CD4-positive, alpha-beta T cell treated with Interferon gamma for 1 hour (primary cell): ENCODE results near the gene SLC16A12.
"Not testable (repeated sequence)": the region's sequence is repeated elsewhere in the genome, so short reads cannot be mapped to it uniquely, and the experiment has no call there.

Experiments used
- DNase-seq: peaks from one replicate; pipeline ENCODE4 v3.0.0-alpha.2; 2020

Gene SLC16A12

DNA sequence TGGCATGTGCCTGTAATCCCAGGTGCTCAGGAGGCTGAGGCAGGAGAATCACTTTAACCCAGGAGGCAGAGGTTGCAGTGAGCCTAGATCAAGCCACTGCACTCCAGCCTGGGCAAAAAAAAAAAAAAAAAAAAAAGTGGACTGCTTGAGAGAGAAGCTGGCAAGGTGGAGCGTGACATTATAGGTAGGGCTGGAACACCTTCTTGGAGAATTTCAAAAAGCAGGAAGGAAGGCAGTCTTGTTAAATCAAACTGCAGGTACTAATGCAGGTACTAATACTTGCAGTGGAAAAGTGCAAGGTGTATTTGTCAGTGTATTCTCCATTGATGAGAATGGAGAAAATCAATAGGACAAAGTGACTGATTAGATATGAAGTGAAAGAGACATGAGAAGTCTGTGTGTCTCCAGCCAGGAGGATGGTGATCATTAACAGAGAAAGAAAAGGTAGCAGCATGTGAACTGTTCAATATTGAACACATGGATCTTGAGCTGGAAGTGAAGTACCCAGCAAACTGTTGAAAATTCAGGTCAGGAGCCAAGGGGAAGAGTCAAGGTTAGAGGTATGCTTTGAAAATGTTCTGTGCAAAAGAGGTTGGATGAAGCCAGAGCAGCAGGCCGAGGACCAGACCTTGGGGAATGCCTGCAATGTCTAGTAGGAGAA is 12.6 kb upstream of the SLC16A12 start:
- DNase-seq: no peak

DNA sequence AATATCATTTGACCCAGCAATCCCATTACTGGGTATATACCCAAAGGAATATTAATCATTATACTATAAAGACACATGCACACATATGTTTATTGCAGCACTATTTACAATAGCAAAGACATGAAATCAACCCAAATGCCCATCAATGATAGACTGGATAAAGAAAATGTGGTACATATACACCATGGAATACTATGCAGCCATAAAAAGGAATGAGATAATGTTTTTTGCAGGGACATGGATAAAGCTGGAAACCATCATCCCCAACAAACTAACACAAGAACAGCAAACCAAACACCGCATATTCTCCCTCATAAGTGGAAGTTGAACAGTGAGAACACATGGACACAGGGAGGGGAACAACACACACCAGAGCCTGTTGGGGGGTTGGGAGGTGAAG is 11.3 kb upstream of the SLC16A12 start:
- not testable (repeated sequence) for DNase-seq

DNA sequence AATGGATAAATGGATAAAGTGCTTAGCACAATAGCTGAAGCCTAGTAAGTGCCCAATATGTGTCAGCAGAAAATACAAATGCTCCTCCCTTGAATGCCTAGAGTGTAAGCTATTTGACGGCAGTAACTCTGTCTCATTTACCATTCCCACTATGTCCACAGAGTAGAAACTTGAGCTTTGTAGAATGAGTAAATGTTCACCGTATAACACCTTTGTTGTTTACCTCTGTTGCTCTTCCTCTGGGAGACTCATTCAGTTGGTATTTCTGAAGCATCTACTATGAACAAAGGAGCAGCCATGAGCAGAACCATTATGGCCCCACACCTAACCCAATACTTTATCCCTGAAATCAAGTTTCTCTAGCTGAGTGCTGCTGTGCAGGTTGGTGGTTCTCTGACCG is 8.4 kb upstream of the SLC16A12 start:
- DNase-seq: no peak

DNA sequence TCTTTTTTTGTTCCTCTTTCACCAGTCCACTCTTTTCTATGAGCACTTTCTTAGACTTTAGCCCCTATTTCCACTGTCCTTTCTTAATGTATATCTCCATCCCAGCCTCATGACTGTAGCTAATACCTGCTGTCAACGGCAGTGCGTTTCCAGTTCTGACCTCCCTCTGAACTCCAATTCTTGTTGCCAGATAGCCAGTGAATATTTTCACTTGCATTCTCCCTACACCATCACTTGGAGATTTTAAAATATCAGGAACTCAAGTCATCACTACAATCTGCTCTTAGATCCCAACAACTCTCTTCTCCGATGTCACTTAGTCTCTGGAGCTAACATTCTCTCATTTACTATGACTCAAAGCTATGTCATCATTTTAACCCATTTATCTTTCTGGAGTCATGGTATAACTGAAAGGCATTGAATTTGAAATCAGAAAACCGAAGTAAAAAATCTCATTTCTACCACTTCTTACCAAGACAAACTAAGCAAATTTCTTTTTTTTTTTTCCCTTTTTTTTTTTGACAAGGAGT is 5.1 kb upstream of the SLC16A12 start:
- no peak for DNase-seq

DNA sequence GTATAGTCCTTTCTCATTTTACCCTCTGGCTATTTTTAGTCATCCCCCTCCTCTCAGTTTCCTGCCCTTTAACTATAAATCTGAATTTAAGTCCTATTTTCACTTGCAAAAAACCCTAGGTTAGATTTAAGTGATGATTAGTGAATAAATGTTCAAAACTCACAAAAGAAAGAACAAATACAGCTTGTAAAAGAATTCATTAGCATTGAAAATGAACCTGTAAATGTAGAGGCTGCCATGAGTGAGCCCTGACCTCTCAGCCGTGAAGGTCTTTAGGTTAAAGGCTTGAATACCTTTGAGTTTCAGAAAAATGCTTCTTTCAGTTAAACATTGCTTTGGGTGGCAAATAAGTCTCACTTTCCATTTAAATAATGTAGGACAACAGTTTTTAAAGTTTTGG is 2.0 kb upstream of the SLC16A12 start:
- DNase-seq: no peak

DNA sequence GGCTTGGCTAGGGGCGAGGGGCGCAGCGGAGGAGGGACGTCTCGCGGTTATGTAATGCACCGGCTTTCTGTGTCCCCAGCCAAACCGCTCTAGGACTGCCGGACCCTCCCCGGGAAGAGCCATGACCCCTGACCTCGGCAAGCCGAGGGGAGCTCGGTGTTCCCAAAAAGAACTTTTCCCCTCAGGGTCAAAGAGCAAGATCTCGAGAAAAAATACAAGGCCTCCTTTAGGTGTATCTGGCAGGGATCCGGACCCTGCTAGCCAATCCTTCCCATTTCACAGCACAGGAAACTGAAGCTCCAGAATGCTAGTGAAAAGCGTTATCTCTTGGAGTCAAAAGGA is 590 bp upstream of the SLC16A12 start:
- no peak for DNase-seq

DNA sequence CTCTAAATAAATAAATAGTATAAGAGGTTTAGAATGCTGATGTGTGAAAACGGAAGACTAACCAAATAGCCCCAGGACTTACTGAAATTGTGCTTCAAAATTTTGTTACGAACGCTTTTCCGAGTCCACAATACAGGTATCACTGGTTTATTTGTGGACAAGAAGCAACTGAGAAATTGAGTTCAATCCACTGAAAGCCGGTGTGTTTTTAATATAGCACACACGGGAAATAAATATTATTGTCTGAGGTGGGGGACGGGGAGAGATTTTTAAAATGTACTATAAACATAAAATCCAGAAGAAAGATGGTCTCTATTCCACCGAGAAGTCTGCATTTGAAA is 598 bp downstream of the SLC16A12 start:
- no peak for DNase-seq

DNA sequence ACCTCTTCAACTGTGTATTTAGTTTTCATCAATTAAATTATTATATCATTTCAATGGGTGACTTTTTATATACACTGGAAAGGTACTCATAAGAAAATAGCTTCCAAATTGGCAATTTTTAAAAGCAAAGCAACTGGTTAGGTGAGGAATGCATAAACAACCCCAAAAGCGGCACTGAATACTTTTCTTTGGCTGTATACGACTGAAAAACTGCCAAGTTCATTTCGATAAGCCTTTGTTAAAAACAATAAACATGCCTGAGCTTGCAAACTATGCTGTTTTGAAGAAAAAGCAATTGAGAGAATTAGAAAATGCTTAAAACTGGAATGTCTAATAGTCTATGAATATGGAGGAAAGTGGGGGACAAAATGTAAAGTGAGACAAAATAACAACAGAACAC is 2.9 kb downstream of the SLC16A12 start:
- DNase-seq: no peak

DNA sequence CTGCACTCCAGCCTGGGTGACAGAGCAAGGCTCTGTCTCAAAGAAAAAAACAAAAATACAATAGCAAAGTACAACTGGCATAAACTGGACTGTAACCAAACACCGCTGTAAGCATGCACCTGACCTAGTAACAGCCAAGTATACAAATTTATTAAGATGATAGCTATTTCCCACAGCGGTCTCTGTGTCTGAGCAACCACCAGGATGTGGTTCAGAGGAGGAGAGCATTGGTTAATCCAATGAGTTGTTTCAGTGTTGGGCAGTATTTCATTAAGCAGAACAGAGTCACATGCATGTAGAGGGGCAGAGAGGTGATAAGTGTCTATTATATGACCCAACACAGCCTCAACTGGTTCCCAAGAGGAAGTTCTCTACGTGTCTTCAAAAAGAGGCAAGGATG is 4.0 kb downstream of the SLC16A12 start:
- DNase-seq: no peak

DNA sequence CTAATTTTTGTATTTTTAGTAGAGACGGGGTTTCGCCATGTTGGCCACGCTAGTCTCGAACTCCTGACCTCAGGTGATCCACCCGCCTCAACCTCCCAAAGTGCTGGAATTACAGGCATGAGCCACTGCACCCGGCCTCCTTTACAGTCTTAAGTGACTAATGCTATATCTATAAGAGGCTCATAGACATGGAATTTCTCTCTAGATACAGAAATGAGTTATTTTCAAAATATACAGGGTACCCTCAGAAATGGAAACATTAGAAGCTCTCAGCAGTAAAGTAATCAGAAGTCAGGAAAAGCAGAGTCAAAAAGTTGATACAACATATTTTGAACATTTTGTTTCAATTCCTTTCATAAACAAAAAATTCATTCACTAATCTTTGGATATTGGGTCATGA is 5.7 kb downstream of the SLC16A12 start:
- not testable (repeated sequence) for DNase-seq

DNA sequence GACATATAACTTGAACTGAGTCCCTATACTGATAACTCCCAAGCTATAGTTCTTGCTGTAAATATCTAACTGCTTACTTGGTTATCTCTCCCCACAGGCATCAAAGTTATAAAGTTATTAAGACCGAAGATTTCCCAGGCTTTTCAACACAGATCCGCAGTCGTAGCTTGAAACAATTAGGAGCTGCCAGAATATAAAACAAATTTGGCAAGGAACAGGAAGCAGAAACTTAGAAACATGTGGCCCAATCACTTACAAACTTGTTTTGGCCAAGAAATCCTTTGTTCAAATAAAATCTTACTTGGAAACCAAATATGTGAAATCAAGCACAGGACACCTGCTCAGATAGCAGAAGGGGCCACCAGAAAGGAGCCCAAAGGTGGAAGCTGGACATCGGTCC is 9.0 kb downstream of the SLC16A12 start:
- no peak for DNase-seq

DNA sequence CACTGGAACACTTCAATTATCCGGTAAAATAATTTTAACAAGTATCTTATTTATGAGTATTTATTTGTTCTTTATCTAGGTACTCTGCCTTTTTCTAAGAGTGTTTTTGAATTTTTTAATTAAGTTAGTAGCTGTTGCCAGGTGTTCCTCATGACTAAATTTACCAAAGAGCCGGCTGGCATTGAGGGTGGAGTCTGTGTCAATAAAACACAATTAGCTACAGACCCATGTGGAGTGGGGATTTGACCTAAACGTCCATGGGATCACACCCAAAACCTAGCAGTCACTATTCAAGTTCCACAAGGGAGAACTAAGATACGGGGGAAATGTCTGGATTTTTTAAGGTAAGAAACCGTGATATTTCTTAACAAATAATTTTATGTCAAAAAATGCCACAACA is 9.8 kb downstream of the SLC16A12 start:
- no peak for DNase-seq

DNA sequence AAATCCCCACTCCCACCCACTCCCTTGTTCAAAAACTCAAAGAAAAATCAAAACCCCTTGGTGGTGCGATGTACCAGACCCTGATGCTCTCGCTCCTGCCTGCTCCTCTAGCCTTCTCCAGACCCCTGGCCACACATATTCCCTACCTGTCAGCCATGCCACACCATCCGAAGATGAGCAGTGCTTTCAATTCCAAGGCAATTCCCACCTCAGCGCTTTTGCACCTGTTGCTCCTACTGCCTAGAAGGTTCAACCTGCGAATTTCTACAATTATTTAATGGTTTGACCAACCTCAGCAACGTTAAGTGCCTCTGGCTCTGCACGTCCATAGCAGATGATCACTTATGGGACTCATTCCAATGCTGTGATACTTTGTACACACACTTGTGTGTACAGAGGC is 11.1 kb downstream of the SLC16A12 start:
- DNase-seq: no peak

DNA sequence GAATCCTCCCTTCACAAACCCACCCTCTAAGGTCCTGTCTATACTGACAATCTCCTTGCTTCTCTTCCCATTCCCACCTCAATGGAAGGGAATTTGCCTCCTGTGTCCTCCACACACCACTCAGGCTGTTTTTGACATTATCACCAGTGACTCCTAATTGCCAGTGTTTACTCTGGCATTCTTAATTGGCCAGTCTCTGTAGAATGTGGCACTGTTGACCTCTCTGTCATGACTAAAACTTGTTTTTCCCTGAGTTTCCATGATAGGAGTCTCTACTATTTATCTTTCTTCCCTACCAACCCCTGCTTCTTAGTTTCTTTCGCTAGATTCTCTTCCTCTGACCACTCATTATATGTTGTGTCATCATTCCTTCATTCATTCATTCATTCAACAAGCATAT is 12.1 kb downstream of the SLC16A12 start:
- no peak for DNase-seq

DNA sequence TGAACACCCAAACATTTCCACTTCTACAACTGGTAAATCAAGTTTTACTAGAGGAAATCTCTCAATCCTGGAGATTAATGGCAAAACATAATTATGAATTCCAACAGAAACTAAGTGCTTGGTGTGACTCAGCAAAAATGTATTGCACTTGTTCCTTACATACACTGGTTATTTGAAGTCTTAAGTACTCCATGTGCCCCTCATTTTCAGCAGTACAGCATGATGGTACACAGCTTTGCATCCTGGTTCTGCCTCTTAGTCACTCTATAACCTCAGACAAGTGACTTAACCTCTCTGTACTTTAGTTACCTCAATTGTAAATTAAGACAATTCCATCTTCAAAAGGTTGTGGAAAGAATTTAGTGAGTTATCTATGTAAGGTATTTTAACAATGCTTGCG is 12.9 kb downstream of the SLC16A12 start:
- DNase-seq: no peak

DNA sequence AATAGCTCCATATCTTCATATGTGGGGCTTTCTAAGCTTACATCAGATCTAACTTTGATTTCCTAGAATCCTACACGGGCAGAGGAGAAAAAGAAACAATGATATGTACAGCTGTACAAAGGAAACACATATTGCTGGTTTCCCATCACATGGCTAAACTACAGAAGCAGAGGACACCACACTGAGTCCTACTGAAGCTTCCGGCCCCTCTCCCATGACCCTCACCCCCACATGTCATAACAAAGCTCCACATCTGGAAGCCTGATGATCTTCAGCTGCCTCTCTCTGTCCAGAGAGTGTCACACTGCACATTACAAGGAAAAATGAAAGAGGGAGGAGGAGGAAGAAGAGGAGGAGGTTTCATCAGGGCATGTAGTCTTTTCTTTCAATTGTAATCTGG is 14.0 kb downstream of the SLC16A12 start:
- no peak for DNase-seq

DNA sequence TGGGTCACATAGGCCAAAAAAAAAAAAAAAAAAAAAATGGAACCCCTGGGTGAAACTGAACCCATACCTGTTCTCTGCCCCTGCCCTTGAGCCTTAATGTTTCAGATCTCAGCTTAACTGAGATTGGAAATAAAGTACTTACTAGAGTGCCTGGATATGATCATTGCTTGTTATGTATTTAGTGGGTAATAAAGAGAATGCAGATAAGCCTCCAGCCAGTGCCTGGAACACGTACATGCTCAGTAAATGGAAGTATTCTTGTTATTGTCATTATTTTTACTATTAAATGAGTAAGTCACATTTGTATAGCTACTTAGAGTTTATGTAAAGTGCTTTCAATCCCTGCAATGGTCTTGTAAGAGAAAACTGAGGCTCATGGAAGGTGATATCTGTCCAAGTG is 14.7 kb downstream of the SLC16A12 start:
- no peak for DNase-seq

DNA sequence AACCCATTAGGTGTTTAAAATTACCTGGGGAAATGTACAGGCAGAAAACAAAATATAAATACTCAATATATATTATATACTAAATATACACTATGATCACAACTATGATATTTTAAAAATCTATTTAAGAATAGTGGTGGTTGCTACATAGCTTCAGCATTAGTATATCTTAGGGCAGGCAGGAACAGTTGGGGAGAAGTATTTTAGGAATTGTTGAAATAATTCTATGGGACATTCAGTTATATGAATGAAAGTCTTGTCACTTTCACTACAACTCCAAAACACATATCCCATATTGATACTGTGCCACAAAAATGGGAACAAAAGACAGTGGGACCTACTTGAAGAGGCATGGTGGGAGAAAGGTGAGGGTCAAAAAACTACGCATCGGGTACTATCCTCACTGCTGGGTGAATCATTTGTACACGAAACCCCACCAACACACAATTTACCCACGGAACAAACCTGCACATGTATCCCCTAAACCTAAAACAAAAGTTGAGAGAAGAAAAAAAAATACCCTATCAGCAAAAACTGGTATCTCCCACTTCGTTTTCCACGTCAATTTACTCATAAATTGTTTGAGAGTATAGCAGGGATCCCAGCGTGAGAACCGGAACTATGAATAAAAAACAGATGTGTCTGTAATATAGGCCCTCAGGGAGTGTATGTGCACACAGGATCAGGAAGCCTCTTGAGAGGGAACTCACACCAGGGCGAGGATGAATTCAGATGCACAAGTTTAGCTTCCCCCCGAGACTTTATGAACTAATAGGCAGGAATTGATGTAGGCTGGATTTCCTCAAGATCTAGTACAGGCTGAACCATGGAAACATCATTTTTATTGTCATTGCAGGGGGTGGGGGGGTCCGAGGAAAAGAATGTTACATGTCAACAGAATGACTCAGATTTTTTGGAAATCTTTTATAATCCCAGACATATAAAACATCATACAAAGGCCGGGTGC is 16.2 kb downstream of the SLC16A12 start:
- no peak for DNase-seq

DNA sequence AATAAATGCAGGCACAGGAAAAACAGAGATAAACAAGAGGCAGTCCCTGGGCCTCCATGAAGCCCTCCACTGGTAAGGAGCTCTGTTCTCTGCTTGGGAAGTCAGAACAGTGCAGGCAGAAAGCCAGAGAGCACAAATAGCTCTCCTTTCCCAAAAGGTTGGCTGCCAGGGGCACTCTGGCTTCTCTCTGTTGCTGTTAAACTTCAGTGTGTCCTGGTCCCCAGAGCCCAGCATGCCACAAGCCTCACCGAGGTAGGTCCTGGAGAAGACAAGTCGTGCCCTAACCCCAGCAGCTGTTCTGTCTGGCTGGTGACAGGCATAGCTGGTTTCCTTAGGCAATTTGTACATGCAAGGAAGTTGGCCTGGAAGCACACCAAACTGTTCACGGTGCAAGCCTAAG is 17.3 kb downstream of the SLC16A12 start:
- no peak for DNase-seq

DNA sequence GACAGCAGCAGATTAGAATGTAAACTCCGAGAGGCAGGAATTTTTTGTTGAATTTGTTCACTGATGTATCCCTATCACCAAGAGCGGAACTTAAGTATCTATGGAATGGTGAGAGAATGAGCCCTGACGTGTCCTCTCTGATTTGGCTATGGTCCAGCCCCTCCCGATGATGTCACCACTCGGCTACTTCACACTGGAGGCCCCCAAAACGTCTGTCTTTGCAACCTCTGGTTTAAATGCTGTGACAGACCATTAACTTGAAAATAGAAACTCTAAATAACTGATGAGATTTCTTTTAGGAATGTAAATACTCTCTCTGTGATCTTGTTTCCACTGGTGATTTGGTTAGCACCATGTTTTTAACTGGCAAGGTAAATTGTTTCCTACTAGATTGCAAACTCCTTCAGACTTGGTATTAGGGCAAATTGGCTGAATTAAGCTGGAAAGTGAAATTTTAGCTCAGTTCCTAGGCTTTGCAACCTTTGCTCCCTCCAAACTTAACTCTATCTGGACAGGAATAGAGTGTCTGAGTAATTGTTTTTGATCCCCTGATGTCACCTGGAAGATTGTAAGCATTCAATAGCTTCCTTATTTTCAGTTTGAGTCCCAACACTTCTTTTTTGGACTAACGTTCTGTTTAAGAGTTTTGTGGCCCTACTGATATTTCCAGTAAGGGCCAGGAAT is 19.1 kb downstream of the SLC16A12 start:
- DNase-seq: no peak

DNA sequence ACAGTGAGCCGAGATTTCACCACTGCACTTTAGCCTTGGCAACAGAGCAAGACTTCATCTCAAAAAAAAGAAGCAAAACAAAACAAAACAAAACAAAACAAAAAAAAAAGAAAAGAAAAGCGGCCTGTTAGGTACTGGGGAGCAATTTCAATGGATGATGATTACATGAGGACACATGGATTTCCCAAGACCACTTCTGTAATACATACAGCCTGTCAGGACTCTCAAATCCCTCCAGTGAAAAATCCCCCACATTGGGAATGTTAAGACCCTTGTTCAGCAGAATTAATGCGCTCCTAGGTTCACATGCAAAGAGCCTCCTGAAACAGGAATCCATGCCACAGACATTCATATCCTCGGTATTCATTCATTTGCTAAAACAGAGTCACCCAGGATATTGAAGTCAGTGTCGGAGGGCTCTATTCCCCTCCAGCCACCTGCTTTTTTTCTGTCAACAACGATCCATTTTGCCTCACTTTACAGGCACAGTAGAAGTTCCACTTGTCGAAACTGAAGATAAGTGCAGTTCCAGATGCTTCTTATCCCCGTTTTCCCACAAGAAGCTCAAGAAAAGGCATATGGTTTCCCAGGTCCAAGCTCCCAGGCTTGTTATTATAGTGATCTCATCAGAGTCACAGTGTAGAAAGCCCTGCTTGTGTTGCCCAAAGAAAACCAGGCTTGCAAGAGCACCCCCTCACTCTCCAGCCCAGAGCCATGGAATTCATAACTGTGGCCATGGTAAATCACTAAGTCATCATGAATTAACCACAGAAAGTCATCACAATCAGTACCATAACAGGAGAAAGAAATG is 20.2 kb downstream of the SLC16A12 start:
- DNase-seq: no peak

DNA sequence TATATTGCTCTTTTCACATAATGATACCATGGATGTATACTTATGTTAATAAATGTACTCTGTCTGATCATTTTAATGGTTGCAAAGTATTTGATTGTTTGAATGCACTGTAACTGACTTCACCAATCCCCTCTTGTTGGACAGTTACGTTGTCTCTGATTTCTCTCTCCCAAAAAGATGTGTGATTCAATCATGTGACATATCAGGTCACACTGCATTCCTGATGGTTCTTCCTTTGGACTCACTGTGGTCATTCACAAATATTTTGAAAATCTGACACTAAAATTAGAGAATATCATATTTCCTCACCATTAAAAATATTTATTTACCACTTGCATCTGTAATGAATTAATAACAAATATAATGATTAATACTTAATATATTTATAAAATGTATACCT is 22.2 kb downstream of the SLC16A12 start:
- DNase-seq: no peak
